ENCODE measurements around the gene LAMC2. TPM values are rescaled to one million over a fixed set of nuclear protein-coding genes. Genes with fewer than 3 reads are reported as not detected.

Gene LAMC2
- total RNA-seq, 2 experiments from 2014 or later, result not detected

GRCh38 chr1:183241471-183241870, 55.4 kb downstream of the LAMC2 start:
- CTCF ChIA-PET, result interaction anchor here (1.1 kb wide), 1 partner anchor 13 kb away, joined by 3 read pairs; no protein-coding TSS in a partner anchor
- H3K27me3 Mint-ChIP-seq, result peaks cover 4% of the 10 kb centered on the region
- no peak for ATAC-seq
- no peak for DNase-seq
- intact Hi-C loops (cut with micrococcal nuclease), result no loop called here
- H3K27ac Mint-ChIP-seq, result no peak overlapping the region
- no peaks in the 10 kb centered on the region for H3K36me3 Mint-ChIP-seq (ENCODE audit: low read depth)
- TF ChIP-seq CTCF (IDR thresholded peaks at IDR 0.05), result no peak
- H3K4me3 Mint-ChIP-seq, result no peak overlapping the region
- H3K4me1 Mint-ChIP-seq (ENCODE audit: low read depth), result no peaks in the 10 kb centered on the region
- POLR2A ChIA-PET, result no interaction called here
- H3K9me3 Mint-ChIP-seq, result no peaks in the 10 kb centered on the region

DNA sequence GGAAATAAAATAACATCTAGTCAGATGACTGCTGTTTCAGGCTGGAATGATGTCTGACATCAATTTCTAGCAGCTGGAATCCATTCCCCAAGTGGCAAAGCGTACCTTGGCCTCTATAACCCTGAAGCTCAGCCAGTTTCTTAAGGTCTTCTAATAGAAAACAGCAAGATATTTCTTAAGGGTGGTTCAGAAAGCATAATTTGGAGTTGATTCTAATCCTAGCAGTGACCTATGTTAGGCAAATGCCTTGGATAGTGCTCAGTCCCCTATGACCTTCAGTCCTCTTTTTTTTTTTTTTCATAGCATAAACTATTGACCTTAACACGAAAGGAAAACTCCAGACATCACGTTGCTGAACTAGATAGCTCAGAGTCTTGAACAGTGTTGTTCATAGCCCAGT, 56.5 kb downstream of the LAMC2 start:
- Mint-ChIP-seq H3K4me3 (no peak overlapping the region), H3K9me3 (no peaks in the 10 kb centered on the region), H3K27ac (no peak overlapping the region), H3K4me1 (ENCODE audit: low read depth) (no peaks in the 10 kb centered on the region), H3K27me3 (peaks cover 4% of the 10 kb centered on the region), H3K36me3 (ENCODE audit: low read depth) (no peaks in the 10 kb centered on the region)
- TF ChIP-seq CTCF (IDR thresholded peaks at IDR 0.05), result no peak
- intact Hi-C loops (cut with micrococcal nuclease), result no loop called here
- ATAC-seq, result no peak
- ChIA-PET CTCF (interaction anchor here (1.0 to 1.1 kb wide), 2 partner anchors 34 to 40 kb away, joined by 3 read pairs; no protein-coding TSS in a partner anchor), POLR2A (no interaction called here)
- no peak for DNase-seq

GRCh38 chr1:183243161-183244050, 57.3 kb downstream of the LAMC2 start:
- no peak overlapping the region for H3K4me3 Mint-ChIP-seq
- H3K27ac Mint-ChIP-seq, result no peak overlapping the region
- ChIA-PET POLR2A (no interaction called here), CTCF (interaction anchor here (0.8 to 1.1 kb wide), 3 partner anchors 33 to 39 kb away, joined by 3 read pairs; no protein-coding TSS in a partner anchor)
- ATAC-seq (no peak), DNase-seq (no peak)
- H3K36me3 Mint-ChIP-seq (ENCODE audit: low read depth), result no peaks in the 10 kb centered on the region
- peaks cover 4% of the 10 kb centered on the region for H3K27me3 Mint-ChIP-seq
- no peak for TF ChIP-seq CTCF (IDR thresholded peaks at IDR 0.05)
- no peaks in the 10 kb centered on the region for H3K4me1 Mint-ChIP-seq (ENCODE audit: low read depth)
- no peaks in the 10 kb centered on the region for H3K9me3 Mint-ChIP-seq
- intact Hi-C loops (cut with micrococcal nuclease), result no loop called here

DNA sequence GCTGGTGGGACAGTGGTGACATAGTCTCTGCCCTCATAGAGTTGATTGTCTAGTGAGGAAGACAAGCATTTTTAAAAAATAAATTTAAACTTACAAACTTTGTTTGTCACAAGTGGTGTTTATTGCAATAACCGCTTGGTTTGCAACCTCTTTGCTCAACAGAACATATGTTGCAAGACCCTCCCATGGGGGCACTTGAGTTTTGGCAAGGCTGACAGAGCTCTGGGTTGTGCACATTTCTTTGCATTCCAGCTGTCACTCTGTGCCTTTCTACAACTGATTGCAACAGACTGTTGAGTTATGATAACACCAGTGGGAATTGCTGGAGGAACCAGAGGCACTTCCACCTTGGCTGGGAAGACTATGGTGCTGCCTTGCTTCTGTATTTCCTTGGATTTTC, 58.4 kb downstream of the LAMC2 start:
- TF ChIP-seq CTCF (IDR thresholded peaks at IDR 0.05), result no peak
- intact Hi-C loops (cut with micrococcal nuclease), result no loop called here
- no peaks in the 10 kb centered on the region for H3K36me3 Mint-ChIP-seq (ENCODE audit: low read depth)
- H3K27me3 Mint-ChIP-seq, result peaks cover 4% of the 10 kb centered on the region
- H3K27ac Mint-ChIP-seq, result no peak overlapping the region
- ChIA-PET POLR2A (no interaction called here), CTCF (interaction anchor here (1.3 kb wide), 1 partner anchor 17 kb away, joined by 3 read pairs; no protein-coding TSS in a partner anchor)
- H3K4me3 Mint-ChIP-seq, result no peak overlapping the region
- ATAC-seq (no peak), DNase-seq (no peak)
- H3K4me1 Mint-ChIP-seq (ENCODE audit: low read depth), result no peaks in the 10 kb centered on the region
- H3K9me3 Mint-ChIP-seq, result no peaks in the 10 kb centered on the region

- ATAC-seq, result no peak
- Mint-ChIP-seq H3K36me3 (ENCODE audit: low read depth) (no peaks in the 10 kb centered on the region), H3K27me3 (peaks cover 8% of the 10 kb centered on the region), H3K4me3 (no peak overlapping the region), H3K9me3 (no peaks in the 10 kb centered on the region), H3K27ac (no peak overlapping the region), H3K4me1 (ENCODE audit: low read depth) (no peaks in the 10 kb centered on the region)
- no peak for DNase-seq
- CTCF ChIA-PET, result interaction anchor here (1.3 kb wide), 1 partner anchor 18 kb away, joined by 3 read pairs; no protein-coding TSS in a partner anchor
- intact Hi-C loops (cut with micrococcal nuclease), result no loop called here
- TF ChIP-seq CTCF (IDR thresholded peaks at IDR 0.05), result no peak
- POLR2A ChIA-PET, result no interaction called here
Measured at GRCh38 chr1:183245357-183245756, 59.3 kb downstream of the LAMC2 start.
